H9 (cell line): Measurements from ENCODE around the gene DPYD. TPM values are rescaled to one million over a fixed set of nuclear protein-coding genes. Genes with fewer than 3 reads are reported as not detected.
A peak's percentile ranks its signal among the peaks of the same experiment; 100 is the strongest.

Experiments
- DNase-seq: peaks from one replicate; pipeline ENCODE4 v3.0.0-alpha.2; 2017
- H2AFZ ChIP-seq: one replicate; pipeline ENCODE4 v1.6.1; 2013; ENCODE audit warnings: mild to moderate bottlenecking, low read length, control low read depth, moderate library complexity
- H2AK5ac ChIP-seq: 2 replicates; pipeline ENCODE4 v1.6.1; 2013; ENCODE audit warnings: low read length, control low read depth, mixed read lengths; ENCODE audit not compliant: insufficient read length
- H2BK120ac ChIP-seq: one replicate; pipeline ENCODE4 v1.6.1; 2013; ENCODE audit warnings: low read depth, mild to moderate bottlenecking, low read length, control low read depth, inconsistent platforms; ENCODE audit not compliant: poor library complexity, severe bottlenecking
- H2BK12ac ChIP-seq: 2 replicates; pipeline ENCODE4 v1.6.1; 2013; ENCODE audit warnings: low read length, control low read depth, mixed read lengths, low read depth; ENCODE audit not compliant: insufficient read length
- H2BK15ac ChIP-seq: 2 replicates; pipeline ENCODE4 v1.6.1; 2013; ENCODE audit warnings: low read depth, low read length, control low read depth
- H2BK20ac ChIP-seq: one replicate; pipeline ENCODE4 v1.6.1; 2013; ENCODE audit warnings: low read depth, mild to moderate bottlenecking, low read length, control low read depth, inconsistent platforms; ENCODE audit not compliant: poor library complexity, severe bottlenecking
- H2BK5ac ChIP-seq: 2 replicates; pipeline ENCODE4 v1.6.1; 2013; ENCODE audit warnings: low read length, control low read depth, mixed read lengths; ENCODE audit not compliant: insufficient read length
- H3K14ac ChIP-seq: 2 replicates; pipeline ENCODE4 v1.6.1; 2013; ENCODE audit warnings: low read length, control low read depth; ENCODE audit not compliant: insufficient read depth
- H3K18ac ChIP-seq: 2 replicates; pipeline ENCODE4 v1.6.1; 2013; ENCODE audit warnings: low read depth, mild to moderate bottlenecking, mixed read lengths, low read length, control low read depth; ENCODE audit not compliant: insufficient read length
- H3K23ac ChIP-seq: 2 replicates; pipeline ENCODE4 v1.6.1; 2013; ENCODE audit warnings: low read length, control low read depth, mixed read lengths, low read depth; ENCODE audit not compliant: insufficient read length
- H3K23me2 ChIP-seq: 2 replicates; pipeline ENCODE4 v1.6.1; 2013; ENCODE audit warnings: low read depth, mild to moderate bottlenecking, mixed read lengths, low read length, control low read depth; ENCODE audit not compliant: insufficient read length, poor library complexity, severe bottlenecking
- H3K27ac ChIP-seq: 2 replicates; pipeline ENCODE4 v1.5.1; 2013; ENCODE audit warnings: low read length, control low read depth, mixed read lengths, low read depth; ENCODE audit not compliant: insufficient read length
- H3K27me3 ChIP-seq: 2 replicates; pipeline ENCODE4 v1.6.1; 2013; ENCODE audit warnings: low read length, control low read depth, inconsistent platforms; ENCODE audit not compliant: insufficient read depth
- H3K4ac ChIP-seq: 2 replicates; pipeline ENCODE4 v1.6.1; 2013; ENCODE audit warnings: low read depth, mild to moderate bottlenecking, control low read depth, inconsistent platforms, low read length, moderate library complexity
- H3K4me1 ChIP-seq: 2 replicates; pipeline ENCODE4 v1.6.1; 2013; ENCODE audit warnings: low read length, control low read depth, inconsistent platforms; ENCODE audit not compliant: insufficient read depth
- H3K4me2 ChIP-seq: 2 replicates; pipeline ENCODE4 v1.6.1; 2013; ENCODE audit warnings: low read length, control low read depth, mixed read lengths; ENCODE audit not compliant: insufficient read length, insufficient read depth
- H3K56ac ChIP-seq: 2 replicates; pipeline ENCODE4 v1.6.1; 2013; ENCODE audit warnings: low read depth, mild to moderate bottlenecking, mixed read lengths, low read length, control low read depth; ENCODE audit not compliant: insufficient read length
- H3K79me1 ChIP-seq: 2 replicates; pipeline ENCODE4 v1.6.1; 2013; ENCODE audit warnings: low read depth, mild to moderate bottlenecking, moderate library complexity, low read length, control low read depth, inconsistent platforms; ENCODE audit not compliant: insufficient read depth, poor library complexity, severe bottlenecking
- H3K79me2 ChIP-seq: 2 replicates; pipeline ENCODE4 v1.6.1; 2013; ENCODE audit warnings: low read length, control low read depth, inconsistent platforms; ENCODE audit not compliant: insufficient read depth
- H3K9ac ChIP-seq: 2 replicates; pipeline ENCODE4 v1.6.1; 2013; ENCODE audit warnings: low read length, control low read depth, mixed read lengths; ENCODE audit not compliant: insufficient read length; ENCODE audit errors: extremely low read depth
- H3K9me3 ChIP-seq: one replicate; pipeline ENCODE4 v1.6.1; 2013; ENCODE audit warnings: low read depth, low read length, inconsistent platforms; ENCODE audit not compliant: control insufficient read depth
- H3T11ph ChIP-seq: one replicate; pipeline ENCODE4 v1.6.1; 2013; ENCODE audit warnings: mild to moderate bottlenecking, low read length, control low read depth, inconsistent platforms
- H4K20me1 ChIP-seq: one replicate; pipeline ENCODE4 v1.6.1; 2013; ENCODE audit not compliant: control insufficient read depth, insufficient read length, insufficient read depth
- H4K5ac ChIP-seq: 2 replicates; pipeline ENCODE4 v1.6.1; 2013; ENCODE audit warnings: low read depth, mild to moderate bottlenecking, mixed read lengths, low read length, control low read depth; ENCODE audit not compliant: insufficient read length
- H4K8ac ChIP-seq: replicated peaks from 2 replicates; pipeline ENCODE4 v1.6.1; 2013; ENCODE audit warnings: low read length, control low read depth, mixed read lengths, low read depth; ENCODE audit not compliant: insufficient read length
- H4K91ac ChIP-seq: 2 replicates; pipeline ENCODE4 v1.6.1; 2013; ENCODE audit warnings: low read depth, mild to moderate bottlenecking, moderate library complexity, mixed read lengths, low read length, control low read depth; ENCODE audit not compliant: insufficient read length
- H3K27ac Mint-ChIP-seq, 3 experiments: 2 replicates in 2 of 3; 3 replicates in 1 of 3; pipeline ENCODE4 v1.8.0; 2020 to 2021; ENCODE audit warnings: mixed read lengths in 3 of 3, mild to moderate bottlenecking in 1 of 3, moderate library complexity in 1 of 3
- H3K27me3 Mint-ChIP-seq: 2 replicates; pipeline ENCODE4 v1.8.0; 2021; ENCODE audit warnings: low read depth, mild to moderate bottlenecking, moderate library complexity, mixed read lengths
- H3K36me3 Mint-ChIP-seq, 3 experiments: 2 replicates in 2 of 3; 3 replicates in 1 of 3; pipeline ENCODE4 v1.8.0; 2020 to 2021; ENCODE audit warnings: low read depth in 3 of 3, mixed read lengths in 3 of 3; ENCODE audit not compliant: insufficient read depth in 1 of 3
- H3K4me1 Mint-ChIP-seq, 2 experiments: 2 replicates each; pipeline ENCODE4 v1.8.0; 2020; ENCODE audit warnings: mixed read lengths in 2 of 2
- H3K4me3 Mint-ChIP-seq, 2 experiments: 2 replicates in 1 of 2; 3 replicates in 1 of 2; pipeline ENCODE4 v1.8.0; 2020 to 2021; ENCODE audit warnings: mild to moderate bottlenecking in 2 of 2, mixed read lengths in 2 of 2, moderate library complexity in 1 of 2
- H3K9me3 Mint-ChIP-seq, 2 experiments: 2 replicates in 1 of 2; 3 replicates in 1 of 2; pipeline ENCODE4 v1.8.0; 2020; ENCODE audit warnings: mild to moderate bottlenecking in 2 of 2, mixed read lengths in 2 of 2, moderate library complexity in 1 of 2
- WGBS: extraction: QIAGEN DNeasy Blood & Tissue Kit; methylation state at CpG from one replicate; pipeline ENCODE4 v1.1.7; 2013; ENCODE audit warnings: missing lambda C conversion rate, low lambda C conversion rate, mixed read lengths; ENCODE audit not compliant: insufficient read length; ENCODE audit errors: extremely low coverage; 5-methylcytosine and 5-hydroxymethylcytosine counted together
- total RNA-seq: library from RNA; stranded (reverse); gene quantifications from 2 replicates; pipeline ENCODE4 v1.2.1, GENCODE V29; 2021
- TF ChIP-seq, protein P1 (sequence below): fragments of 200-600 bp; sonication (generic); conservative IDR thresholded peaks from 3 replicates; pipeline ENCODE4 v1.8.0; 2021; ENCODE audit warnings: antibody characterized with exemption, mild to moderate bottlenecking

DPYD gene
- total RNA-seq, 1 experiment from 2014 or later = 0.37 TPM

DNA sequence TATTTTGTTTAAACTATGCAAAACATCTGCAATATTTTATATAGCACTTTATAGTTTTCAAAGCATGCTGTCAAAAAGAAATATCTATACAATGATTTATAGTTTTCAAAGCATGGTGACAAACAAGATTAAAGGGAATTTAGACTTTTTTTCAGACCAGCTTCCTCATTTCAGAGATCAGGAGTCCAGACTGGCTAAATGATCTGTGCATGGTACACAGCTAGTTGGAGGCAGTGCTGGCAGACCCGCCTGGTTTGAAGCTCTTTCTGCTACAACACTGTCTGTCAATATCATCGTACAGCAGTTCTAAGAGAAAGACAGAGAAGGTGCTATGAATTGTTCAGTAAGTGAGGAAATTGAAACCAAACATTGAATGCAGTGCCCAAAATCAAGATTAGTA, 720.2 kb downstream of the DPYD start:
- H3K4me1 ChIP-seq = 0 out of 2 replicates have a peak, but pooled peaks cover 2% of the 10 kb centered on the region
- H3K27ac Mint-ChIP-seq = peak overlapping the region in 1 of 3 experiments; percentile 86; a peak in 1 of 7 replicates
- no CpG with 5 or more reads among the region's 2 CpGs for WGBS
- no peak overlapping the region for H3T11ph ChIP-seq
- no peaks in the 10 kb centered on the region; a peak in 1 of 5 replicates for H3K9me3 Mint-ChIP-seq
- H3K27ac ChIP-seq = no peak overlapping the region
- no peak overlapping the region for H2BK120ac ChIP-seq
- no peak for DNase-seq
- H3K79me1 ChIP-seq = no peaks in the 10 kb centered on the region
- H2BK12ac ChIP-seq = no peak overlapping the region
- H4K5ac ChIP-seq = no peak overlapping the region
- H3K4ac ChIP-seq = no peak overlapping the region
- no peaks in the 10 kb centered on the region for H3K36me3 Mint-ChIP-seq
- no peak overlapping the region for H3K23ac ChIP-seq
- no peak overlapping the region for H3K4me3 Mint-ChIP-seq
- H2AK5ac ChIP-seq = no peak overlapping the region
- H3K27me3 Mint-ChIP-seq = no peaks in the 10 kb centered on the region
- H2BK20ac ChIP-seq = no peak overlapping the region
- H4K20me1 ChIP-seq = no peaks in the 10 kb centered on the region
- H3K23me2 ChIP-seq = no peaks in the 10 kb centered on the region
- TF ChIP-seq, protein P1, sequence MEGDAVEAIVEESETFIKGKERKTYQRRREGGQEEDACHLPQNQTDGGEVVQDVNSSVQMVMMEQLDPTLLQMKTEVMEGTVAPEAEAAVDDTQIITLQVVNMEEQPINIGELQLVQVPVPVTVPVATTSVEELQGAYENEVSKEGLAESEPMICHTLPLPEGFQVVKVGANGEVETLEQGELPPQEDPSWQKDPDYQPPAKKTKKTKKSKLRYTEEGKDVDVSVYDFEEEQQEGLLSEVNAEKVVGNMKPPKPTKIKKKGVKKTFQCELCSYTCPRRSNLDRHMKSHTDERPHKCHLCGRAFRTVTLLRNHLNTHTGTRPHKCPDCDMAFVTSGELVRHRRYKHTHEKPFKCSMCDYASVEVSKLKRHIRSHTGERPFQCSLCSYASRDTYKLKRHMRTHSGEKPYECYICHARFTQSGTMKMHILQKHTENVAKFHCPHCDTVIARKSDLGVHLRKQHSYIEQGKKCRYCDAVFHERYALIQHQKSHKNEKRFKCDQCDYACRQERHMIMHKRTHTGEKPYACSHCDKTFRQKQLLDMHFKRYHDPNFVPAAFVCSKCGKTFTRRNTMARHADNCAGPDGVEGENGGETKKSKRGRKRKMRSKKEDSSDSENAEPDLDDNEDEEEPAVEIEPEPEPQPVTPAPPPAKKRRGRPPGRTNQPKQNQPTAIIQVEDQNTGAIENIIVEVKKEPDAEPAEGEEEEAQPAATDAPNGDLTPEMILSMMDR = no peak
- H3K4me1 Mint-ChIP-seq = peaks cover 10 to 11% of the 10 kb centered on the region in 2 experiments
- H3K56ac ChIP-seq = no peak overlapping the region
- H4K91ac ChIP-seq = no peak overlapping the region
- no peaks in the 10 kb centered on the region for H3K27me3 ChIP-seq
- H4K8ac ChIP-seq = no peak overlapping the region
- H3K79me2 ChIP-seq = no peaks in the 10 kb centered on the region
- no peak overlapping the region for H2AFZ ChIP-seq
- H2BK5ac ChIP-seq = no peak overlapping the region
- H3K9me3 ChIP-seq = no peaks in the 10 kb centered on the region
- H3K4me2 ChIP-seq = no peak overlapping the region
- no peak overlapping the region for H3K14ac ChIP-seq
- H3K18ac ChIP-seq = no peak overlapping the region
- H2BK15ac ChIP-seq = no peak overlapping the region
- no peak overlapping the region for H3K9ac ChIP-seq
